NCI-H526 treated with DMSO at 0.1 percent for 48 hours (cell line): ENCODE results near the gene STX19.
"Not testable (repeated sequence)": the region's sequence is repeated elsewhere in the genome, so short reads cannot be mapped to it uniquely, and the experiment has no call there.

ENCODE experiments used
- DNase-seq: peaks from one replicate; lab custom pipeline; 2025; lab: John Stamatoyannopoulos, UW

Gene STX19

GRCh38 chr3:94028093-94028837 lies at the start of gene STX19:
Gene STX19 (minus strand): TSS chr3:94028597. CDS start chr3:94015269, 13,328 bp downstream.
- DNase-seq: no peak

GRCh38 chr3:94076055-94076454 lies 47.7 kb upstream of the STX19 start:
- no peak for DNase-seq

GRCh38 chr3:94071713-94072284 lies 43.4 kb upstream of the STX19 start:
- DNase-seq: no peak

GRCh38 chr3:94070341-94070911 lies 42.0 kb upstream of the STX19 start:
- DNase-seq: no peak

GRCh38 chr3:94069194-94069813 lies 40.9 kb upstream of the STX19 start:
- DNase-seq: no peak

GRCh38 chr3:94066506-94067500 lies 38.4 kb upstream of the STX19 start:
- no peak for DNase-seq

- DNase-seq: no peak
Measured at GRCh38 chr3:94065819-94066480, 37.6 kb upstream of the STX19 start.

DNA sequence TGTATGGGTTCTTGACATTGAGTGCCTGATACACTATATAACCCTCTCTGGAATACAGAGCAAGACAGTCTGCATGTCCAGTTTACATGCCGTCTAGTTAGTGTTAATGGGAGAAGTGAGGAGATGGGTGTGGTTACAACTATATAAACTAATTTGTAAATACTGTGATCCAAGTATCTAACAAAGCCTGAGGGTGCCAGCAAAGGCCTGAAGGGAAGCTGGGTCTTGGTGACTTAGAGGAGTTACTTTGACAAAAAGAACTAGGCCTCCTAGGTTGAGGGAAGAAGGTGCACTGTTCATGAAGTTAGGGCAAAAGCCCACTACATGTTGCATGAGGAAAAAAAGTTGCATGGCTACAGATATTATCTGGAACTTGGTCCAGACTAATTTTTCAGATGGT lies 36.7 kb upstream of the STX19 start:
- DNase-seq: no peak

DNA sequence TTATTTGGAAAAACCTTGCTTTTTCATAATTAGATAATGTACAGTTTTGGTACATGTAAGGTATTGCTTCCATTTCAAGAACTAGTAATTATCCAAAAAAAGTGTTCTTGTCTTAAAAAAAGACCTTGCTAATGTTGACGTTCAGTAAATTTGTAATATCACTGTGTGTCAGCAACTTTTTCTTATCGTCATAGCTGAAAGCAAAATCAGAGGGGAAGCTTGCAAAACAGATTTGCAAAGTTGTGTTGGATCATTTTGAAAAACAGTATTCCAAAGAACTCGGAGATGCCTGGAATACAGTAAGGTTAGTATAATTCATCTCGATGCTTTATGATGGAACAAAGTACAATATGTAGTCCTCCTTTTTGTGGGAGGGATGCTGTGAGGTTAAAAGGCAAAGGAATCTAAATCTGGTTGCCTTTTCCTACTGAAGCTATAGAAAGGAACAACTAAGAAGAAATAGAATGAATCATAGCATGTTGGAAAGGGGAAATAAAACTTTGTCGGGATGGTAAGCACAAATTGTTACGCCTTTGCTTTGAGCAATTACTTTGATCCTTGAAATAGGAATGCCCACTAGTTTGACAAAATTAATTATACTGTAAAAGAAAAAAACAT lies 36.0 kb upstream of the STX19 start:
- no peak for DNase-seq

DNA sequence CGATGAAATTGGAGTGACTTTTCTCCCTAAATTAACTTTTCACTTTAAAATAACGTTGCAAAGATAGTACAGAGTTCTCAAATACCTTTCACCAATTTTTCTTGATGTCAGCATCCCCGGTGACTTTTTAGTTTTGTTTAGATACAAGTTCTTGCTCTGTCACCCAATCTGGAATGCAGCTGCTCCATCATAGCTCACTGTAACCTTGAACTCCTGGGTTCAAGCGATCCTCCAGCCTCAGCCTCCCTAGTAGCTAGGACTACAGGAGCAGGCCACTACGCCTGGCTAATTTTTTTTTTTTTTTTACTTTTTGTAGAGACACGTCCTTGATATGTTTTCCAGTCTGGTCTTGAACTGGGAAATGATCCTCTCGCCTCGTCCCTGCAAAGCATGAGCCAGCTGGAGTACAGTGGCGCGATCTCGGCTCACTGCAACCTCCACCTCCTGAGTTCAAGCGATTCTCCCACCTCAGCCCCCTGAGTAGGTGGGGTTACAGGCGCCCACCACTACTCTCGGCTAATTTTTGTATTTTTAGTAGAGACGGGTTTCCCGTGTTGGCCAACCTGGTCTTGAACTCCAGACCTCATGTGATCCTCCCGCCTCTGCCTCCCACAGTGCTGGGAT lies 35.2 kb upstream of the STX19 start:
- no peak for DNase-seq

GRCh38 chr3:94062513-94063404 lies 34.4 kb upstream of the STX19 start, which contains the start of the genes DHFR2 and NSUN3:
Gene DHFR2 (minus strand): TSS chr3:94062916. CDS start chr3:94061511, 1,405 bp downstream.
Gene NSUN3 (plus strand): TSS chr3:94063061. CDS start chr3:94063127, 66 bp downstream.
- peak; percentile 84 for DNase-seq

- no peak for DNase-seq
Measured at GRCh38 chr3:94061297-94061696, 32.9 kb upstream of the STX19 start.

GRCh38 chr3:94050546-94050945 lies 22.1 kb upstream of the STX19 start:
- no peak for DNase-seq

GRCh38 chr3:94049267-94049666 lies 20.9 kb upstream of the STX19 start:
- DNase-seq: no peak

- DNase-seq: no peak
Measured at GRCh38 chr3:94046533-94046932, 18.1 kb upstream of the STX19 start.

DNA sequence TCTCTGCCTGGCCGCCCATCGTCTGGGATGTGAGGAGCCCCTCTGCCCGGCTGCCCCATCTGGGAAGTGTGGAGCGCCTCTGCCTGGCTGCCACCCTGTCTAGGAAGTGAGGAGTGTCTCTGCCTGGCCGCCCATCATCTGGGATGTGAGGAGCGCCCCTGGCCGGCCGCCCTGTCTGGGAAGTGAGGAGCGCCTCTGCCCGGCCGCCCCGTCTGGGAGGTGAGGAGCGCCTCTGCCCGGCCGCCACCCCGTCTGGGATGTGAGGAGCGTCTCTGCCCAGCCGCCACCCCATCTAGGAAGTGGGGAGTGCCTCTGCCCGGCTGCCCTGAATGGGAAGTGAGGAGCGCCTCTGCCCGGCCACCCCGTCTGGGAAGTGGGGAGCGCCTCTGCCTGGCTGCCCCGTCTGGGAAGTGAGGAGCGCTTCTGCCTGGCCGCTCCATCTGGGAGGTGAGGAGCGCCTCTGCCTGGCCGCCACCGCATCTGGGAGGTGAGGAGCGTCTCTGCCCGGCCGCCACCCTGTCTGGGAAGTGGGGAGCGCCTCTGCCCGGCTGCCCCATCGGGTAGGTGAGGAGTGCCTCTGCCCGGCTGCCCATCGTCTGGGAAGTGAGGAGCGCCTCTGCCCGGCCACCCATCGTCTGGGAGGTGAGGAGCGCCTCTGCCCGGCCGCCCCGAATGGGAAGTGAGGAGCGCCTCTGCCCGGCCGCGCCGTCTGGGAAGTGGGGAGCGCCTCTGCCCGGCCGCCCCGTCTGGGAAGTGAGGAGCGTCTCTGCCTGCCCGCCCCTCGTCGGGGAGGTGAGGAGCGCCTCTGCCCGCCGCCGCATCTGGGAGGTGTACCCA lies 15.9 kb upstream of the STX19 start:
- not testable (repeated sequence) for DNase-seq

GRCh38 chr3:94043285-94043684 lies 14.9 kb upstream of the STX19 start:
- DNase-seq: no peak

GRCh38 chr3:94036909-94037507 lies 8.6 kb upstream of the STX19 start:
- DNase-seq: no peak
